ENCODE measurements around the gene SDK2.

GRCh38 chr17:73621685-73622084 lies 22.6 kb downstream of the SDK2 start:
- TF ChIP-seq CTCF (IDR thresholded peaks at IDR 0.05; ENCODE audit: poor library complexity) = no peak
- TF ChIP-seq EZH2 (IDR thresholded peaks at IDR 0.05; ENCODE audit: borderline replicate concordance) = no peak

Data from hepatocyte (in vitro differentiated cells).